H1 (cell line): ENCODE data around the gene CCR9. TPM values are rescaled to one million over a fixed set of nuclear protein-coding genes. Genes with fewer than 3 reads are reported as not detected.

Experiments used
- CTCF ChIA-PET: fragments of 300-600 bp; sonication (Branson Sonifier 250); formaldehyde crosslinking; loops from one replicate; lab custom pipeline; 2021; ENCODE audit not compliant: partially characterized antibody; lab: Charles Lee
- POLR2A ChIA-PET: fragments of 300-600 bp; sonication (Branson Sonifier 250); formaldehyde crosslinking; loops from one replicate; lab custom pipeline; 2021; ENCODE audit warnings: inconsistent platforms; ENCODE audit not compliant: partially characterized antibody; lab: Charles Lee
- DNase-seq, 2 experiments: peaks; one replicate each; pipeline versions ENCODE4 v3.0.0 to v3.0.0-alpha.2; 2010 to 2022; ENCODE audit warnings: low spot score in 2 of 2, low read depth in 1 of 2, mixed read lengths in 1 of 2
- FAIRE-seq: peaks from 2 replicates; lab custom pipeline; 2011; peaks lifted over from hg19 to GRCh38; lab: Jason Lieb, UNC
- H2AFZ ChIP-seq: 2 replicates; pipeline ENCODE4 v1.8.1; 2012; ENCODE audit warnings: low read length, inconsistent platforms
- H2AK5ac ChIP-seq: 2 replicates; pipeline ENCODE4 v1.6.1; 2013; ENCODE audit warnings: low read depth, low read length
- H2BK120ac ChIP-seq: replicated peaks from 2 replicates; pipeline ENCODE3; 2013; ENCODE audit warnings: low read depth, low read length, inconsistent platforms
- H2BK12ac ChIP-seq: 2 replicates; pipeline ENCODE4 v1.6.1; 2013; ENCODE audit warnings: low read depth, low read length
- H2BK15ac ChIP-seq: 2 replicates; pipeline ENCODE4 v1.6.1; 2013; ENCODE audit warnings: low read length
- H2BK20ac ChIP-seq: 2 replicates; pipeline ENCODE4 v1.6.1; 2013; ENCODE audit warnings: low read length
- H2BK5ac ChIP-seq: 2 replicates; pipeline ENCODE4 v1.6.1; 2013; ENCODE audit warnings: low read depth, low read length
- H3K14ac ChIP-seq: 2 replicates; pipeline ENCODE4 v1.6.1; 2013; ENCODE audit warnings: inconsistent platforms; ENCODE audit not compliant: insufficient read length
- H3K18ac ChIP-seq: 2 replicates; pipeline ENCODE4 v1.6.1; 2013; ENCODE audit warnings: low read length; ENCODE audit errors: extremely low read depth
- H3K23ac ChIP-seq: 2 replicates; pipeline ENCODE4 v1.6.1; 2013; ENCODE audit warnings: inconsistent platforms; ENCODE audit not compliant: insufficient read length
- H3K23me2 ChIP-seq: 2 replicates; pipeline ENCODE4 v1.6.1; 2013; ENCODE audit warnings: low read depth, low read length
- H3K27ac ChIP-seq: 2 replicates; pipeline ENCODE4 v1.6.1; 2011; ENCODE audit warnings: low read depth, low read length, inconsistent platforms
- H3K27me3 ChIP-seq, 4 experiments: replicated peaks in 1 of 4; 1 replicate in 1 of 4; 2 replicates in 3 of 4; pipeline versions ENCODE4 v1.6.1 to v1.8.1; 2011 to 2013; ENCODE audit warnings: low read length in 3 of 4, mild to moderate bottlenecking in 3 of 4, inconsistent platforms in 2 of 4, mixed read lengths in 2 of 4, moderate library complexity in 1 of 4; ENCODE audit not compliant: control insufficient read depth in 3 of 4, insufficient read depth in 3 of 4; ENCODE audit errors: extremely low read depth in 1 of 4
- H3K36me3 ChIP-seq, 4 experiments: 2 replicates each; pipeline versions ENCODE4 v1.6.1 to v1.8.1; 2011 to 2013; ENCODE audit warnings: mild to moderate bottlenecking in 4 of 4, low read length in 3 of 4, moderate library complexity in 2 of 4, control low read depth in 1 of 4, inconsistent platforms in 1 of 4; ENCODE audit not compliant: insufficient read depth in 4 of 4, control insufficient read depth in 2 of 4
- H3K4ac ChIP-seq: replicated peaks from 2 replicates; pipeline ENCODE3; 2013; ENCODE audit warnings: low read length, low read depth, mixed read lengths, inconsistent platforms; ENCODE audit not compliant: insufficient read length
- H3K4me1 ChIP-seq, 4 experiments: replicated peaks in 1 of 4; 1 replicate in 1 of 4; 2 replicates in 3 of 4; pipeline versions ENCODE4 v1.6.1 to v1.8.1; 2011 to 2013; ENCODE audit warnings: low read length in 3 of 4, inconsistent platforms in 2 of 4, mixed read lengths in 1 of 4; ENCODE audit not compliant: insufficient read depth in 4 of 4, control insufficient read depth in 3 of 4
- H3K4me2 ChIP-seq, 2 experiments: 2 replicates each; pipeline versions ENCODE4 v1.6.1 to v1.8.1; 2011 to 2013; ENCODE audit warnings: low read depth in 2 of 2, low read length in 2 of 2, control low read depth in 1 of 2, inconsistent platforms in 1 of 2, mild to moderate bottlenecking in 1 of 2; ENCODE audit not compliant: insufficient read depth in 1 of 2
- H3K4me3 ChIP-seq, 4 experiments: fragments of 200-600, 300-600 bp in 1 of 4; sonication (generic), shearing (Covaris generic), sonication (Bioruptor Twin) in 1 of 4; 2 replicates each; pipeline versions ENCODE4 v1.5.1 to v1.8.1; 2011 to 2016; ENCODE audit warnings: low read length in 4 of 4, low read depth in 3 of 4, control low read depth in 2 of 4, inconsistent platforms in 2 of 4, mild to moderate bottlenecking in 2 of 4, mixed read lengths in 1 of 4, moderate library complexity in 1 of 4; ENCODE audit not compliant: insufficient read depth in 2 of 4; ENCODE audit errors: extremely low read depth in 1 of 4
- H3K56ac ChIP-seq: replicated peaks from 2 replicates; pipeline ENCODE3; 2013; ENCODE audit warnings: low read depth, mild to moderate bottlenecking, mixed read lengths, low read length, inconsistent platforms; ENCODE audit not compliant: insufficient read length
- H3K79me1 ChIP-seq: 2 replicates; pipeline ENCODE4 v1.6.1; 2013; ENCODE audit warnings: low read depth, low read length, control low read depth
- H3K79me2 ChIP-seq, 2 experiments: 2 replicates each; pipeline versions ENCODE4 v1.6.1 to v1.8.1; 2012 to 2013; ENCODE audit warnings: low read length in 2 of 2, mild to moderate bottlenecking in 2 of 2, inconsistent platforms in 1 of 2; ENCODE audit not compliant: insufficient read depth in 2 of 2, control insufficient read depth in 1 of 2
- H3K9ac ChIP-seq, 4 experiments: replicated peaks in 1 of 4; 1 replicate in 1 of 4; 2 replicates in 3 of 4; pipeline versions ENCODE4 v1.6.1 to v1.8.1; 2011 to 2013; ENCODE audit warnings: low read depth in 3 of 4, low read length in 3 of 4, control low read depth in 2 of 4, mild to moderate bottlenecking in 2 of 4, moderate library complexity in 2 of 4, inconsistent platforms in 1 of 4; ENCODE audit errors: extremely low read depth in 1 of 4
- H3K9me3 ChIP-seq, 2 experiments: 2 replicates each; pipeline versions ENCODE4 v1.6.1 to v1.8.1; 2012 to 2013; ENCODE audit warnings: mild to moderate bottlenecking in 2 of 2, moderate library complexity in 2 of 2, control low read depth in 1 of 2, inconsistent platforms in 1 of 2, low read depth in 1 of 2, low read length in 1 of 2, mixed read lengths in 1 of 2; ENCODE audit not compliant: insufficient read depth in 2 of 2
- H4K20me1 ChIP-seq, 2 experiments: replicated peaks in 1 of 2; 2 replicates each; pipeline versions ENCODE3 to v1.8.1; 2011 to 2013; ENCODE audit warnings: inconsistent platforms in 2 of 2, low read length in 2 of 2, mild to moderate bottlenecking in 1 of 2; ENCODE audit not compliant: insufficient read depth in 2 of 2, control insufficient read depth in 1 of 2
- H4K5ac ChIP-seq: 2 replicates; pipeline ENCODE4 v1.6.1; 2013; ENCODE audit warnings: low read length, low read depth, mixed read lengths, inconsistent platforms; ENCODE audit not compliant: insufficient read length
- H4K8ac ChIP-seq: 2 replicates; pipeline ENCODE4 v1.8.0; 2013; ENCODE audit warnings: mild to moderate bottlenecking, moderate library complexity, low read length, inconsistent platforms; ENCODE audit not compliant: insufficient read depth; ENCODE audit errors: extremely low read depth
- H4K91ac ChIP-seq: replicated peaks from 2 replicates; pipeline ENCODE3; 2013; ENCODE audit warnings: low read length, mixed read lengths, inconsistent platforms; ENCODE audit not compliant: insufficient read length
- SUZ12 ChIP-seq: fragments of 200-600 bp; sonication (generic); IDR thresholded peaks from 2 replicates; pipeline ENCODE4 v1.6.1; 2012; ENCODE audit warnings: mild to moderate bottlenecking, inconsistent platforms, low read length, moderate library complexity, mixed read lengths
- WGBS, 2 experiments: shearing (Covaris generic) in 1 of 2; methylation state at CpG; one replicate each; pipeline versions ENCODE4 v1.1.6 to v1.1.7; 2013 to 2015; ENCODE audit warnings: low lambda C conversion rate in 2 of 2, mixed read lengths in 2 of 2, inconsistent platforms in 1 of 2, low coverage in 1 of 2, missing lambda C conversion rate in 1 of 2; ENCODE audit not compliant: insufficient replicate concordance in 2 of 2, insufficient coverage in 1 of 2, insufficient read length in 1 of 2; ENCODE audit errors: extremely low coverage in 1 of 2, missing lambda C conversion rate in 1 of 2; 5-methylcytosine and 5-hydroxymethylcytosine counted together
- polyA plus RNA-seq, 7 experiments: library from polyadenylated mRNA; depleted of rRNA in 3 of 7; stranded (reverse) in 5 of 7; unstranded in 2 of 7; fragments of >200 nt in 5 of 7; fragments of 200-250 nt in 2 of 7; gene quantifications; 1 replicate in 5 of 7; 2 replicates in 1 of 7; 4 replicates in 1 of 7; pipeline versions ENCODE4 v1.2.1 to v1.2.3, GENCODE V29; 2011 to 2013; ENCODE audit warnings: missing spikeins in 2 of 7, mixed read lengths in 2 of 7
- total RNA-seq: library from RNA; stranded (reverse); fragmentation: NEBNext Ultra II Directional; extraction: Animal tissue kit (Norgen Biotek cat#: 25700); gene quantifications from 2 replicates; pipeline ENCODE4 v1.2.1, GENCODE V29; 2021
- TF ChIP-seq, protein P1 (sequence below): IDR thresholded peaks from 2 replicates; pipeline ENCODE4 v1.6.1; 2012; ENCODE audit warnings: inconsistent platforms

CCR9 gene
- total and polyA plus RNA-seq, 2 of the 8 experiments (the other 6 are each of a cell fraction or from before 2014, with no cell fraction given) = not detected

DNA sequence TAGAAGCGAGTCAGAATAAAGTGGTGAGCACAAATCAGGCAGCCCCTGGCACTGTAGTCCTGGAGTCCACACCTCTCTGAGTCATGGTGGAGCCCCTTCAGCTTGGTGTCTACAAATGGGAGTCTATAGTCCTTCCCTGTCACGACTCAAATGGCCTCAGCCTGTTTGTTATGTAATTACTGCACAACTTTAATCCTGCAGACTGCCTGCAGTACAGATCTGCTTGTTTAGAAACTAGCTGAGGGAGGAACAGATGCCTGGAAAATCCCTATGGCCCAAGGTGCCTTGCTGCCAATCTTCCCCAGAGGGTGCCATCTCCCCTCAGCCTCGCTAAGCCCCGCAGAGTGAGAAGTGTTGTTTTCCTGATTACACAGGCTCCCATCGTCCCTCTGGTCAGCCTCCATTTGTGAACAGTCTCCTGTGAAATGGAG is 53.0 kb downstream of the CCR9 start:
- no peak overlapping the region for H3K23ac ChIP-seq
- H3K27me3 ChIP-seq = no peaks in the 10 kb centered on the region
- H2BK120ac ChIP-seq = no peak overlapping the region
- no peaks in the 10 kb centered on the region for H3K79me1 ChIP-seq
- TF ChIP-seq SUZ12 = no peak
- TF ChIP-seq, protein P1, sequence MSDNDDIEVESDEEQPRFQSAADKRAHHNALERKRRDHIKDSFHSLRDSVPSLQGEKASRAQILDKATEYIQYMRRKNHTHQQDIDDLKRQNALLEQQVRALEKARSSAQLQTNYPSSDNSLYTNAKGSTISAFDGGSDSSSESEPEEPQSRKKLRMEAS = no peak
- H2AK5ac ChIP-seq = no peak overlapping the region
- peaks cover 0 to 2% (median under 1%) of the 10 kb centered on the region in 4 experiments; a peak in 2 of 7 replicates for H3K4me1 ChIP-seq
- peaks cover 1 to 2% of the 10 kb centered on the region in 2 experiments for H4K20me1 ChIP-seq
- no peak overlapping the region for H3K4me3 ChIP-seq
- no peak overlapping the region for H2AFZ ChIP-seq
- FAIRE-seq (no peak), DNase-seq (no peak)
- H3K9ac ChIP-seq = no peak overlapping the region; a peak in 1 of 7 replicates
- H2BK20ac ChIP-seq = no peak overlapping the region
- H3K4me2 ChIP-seq = no peak overlapping the region
- no peak overlapping the region for H4K5ac ChIP-seq
- no peak overlapping the region; the same call in 1 of the 2 replicates for H2BK12ac ChIP-seq
- no peak overlapping the region for H3K18ac ChIP-seq
- no peak overlapping the region for H3K4ac ChIP-seq
- no peak overlapping the region for H3K27ac ChIP-seq
- H3K23me2 ChIP-seq = no peaks in the 10 kb centered on the region
- ChIA-PET POLR2A (interaction anchor here (1.3 kb wide), 1 partner anchor 82 kb away, joined by 3 read pairs; no protein-coding TSS in a partner anchor), CTCF (interaction anchor here (0.8 to 7.8 kb wide), 25 partner anchors 9 to 488 kb away, joined by 3 to 54 read pairs (median 4); partner anchors contain the start of gene CCR1)
- H3K36me3 ChIP-seq = peaks cover 0 to 12% (median 4%) of the 10 kb centered on the region in 4 experiments; a peak in 4 of 8 replicates
- no peak overlapping the region for H4K91ac ChIP-seq
- no peak overlapping the region for H2BK15ac ChIP-seq
- WGBS, 2 experiments = 77% methylated on average over 5 of the region's 5 CpGs; no CpG with 5 or more reads in 1 of the 2 experiments
- no peak overlapping the region for H3K56ac ChIP-seq
- no peaks in the 10 kb centered on the region for H3K9me3 ChIP-seq
- no peak overlapping the region for H4K8ac ChIP-seq
- no peak overlapping the region for H3K14ac ChIP-seq
- no peaks in the 10 kb centered on the region for H3K79me2 ChIP-seq
- no peak overlapping the region for H2BK5ac ChIP-seq
